MCF 10A (cell line): ENCODE measurements around the gene PTH1R. TPM values are rescaled to one million over a fixed set of nuclear protein-coding genes. Genes with fewer than 3 reads are reported as not detected.

Experiments used
- BruUV-seq: library from RNA; stranded (reverse); fragments of 400-500 nt; replicated peaks from 2 replicates; lab custom pipeline; 2021; lab: Mats Ljungman, UMichigan
- CTCF ChIA-PET: fragments of 300-600 bp; sonication (Branson Sonifier 250); formaldehyde crosslinking; extraction: SDS; loops from one replicate; lab custom pipeline; 2021; ENCODE audit warnings: antibody characterized with exemption, inconsistent platforms; lab: Yijun Ruan, JAX
- POLR2A ChIA-PET: fragments of 300-600, 350-650 bp; sonication (Branson Sonifier 250); formaldehyde crosslinking; extraction: SDS; loops from one replicate; lab custom pipeline; 2020; ENCODE audit warnings: antibody characterized with exemption, inconsistent platforms; lab: Yijun Ruan, JAX
- DNase-seq: peaks from one replicate; pipeline ENCODE4 v3.0.0-alpha.2; 2018; ENCODE audit not compliant: unreplicated experiment
- H3K27ac Mint-ChIP-seq: one replicate; pipeline ENCODE4 v1.8.0; 2022; ENCODE audit warnings: mild to moderate bottlenecking, low read depth, mixed read lengths; ENCODE audit not compliant: unreplicated experiment
- H3K27me3 Mint-ChIP-seq: one replicate; pipeline ENCODE4 v1.8.0; 2022; ENCODE audit warnings: mixed read lengths; ENCODE audit not compliant: insufficient read depth, unreplicated experiment
- H3K36me3 Mint-ChIP-seq: one replicate; pipeline ENCODE4 v1.8.0; 2022; ENCODE audit warnings: mild to moderate bottlenecking, moderate library complexity, mixed read lengths; ENCODE audit not compliant: insufficient read depth, unreplicated experiment
- H3K4me1 Mint-ChIP-seq: one replicate; pipeline ENCODE4 v1.8.0; 2022; ENCODE audit warnings: mixed read lengths; ENCODE audit not compliant: insufficient read depth, unreplicated experiment
- H3K4me3 Mint-ChIP-seq: one replicate; pipeline ENCODE4 v1.8.0; 2022; ENCODE audit warnings: mild to moderate bottlenecking, moderate library complexity, mixed read lengths; ENCODE audit not compliant: unreplicated experiment
- H3K9me3 Mint-ChIP-seq: one replicate; pipeline ENCODE4 v1.8.0; 2022; ENCODE audit warnings: mixed read lengths; ENCODE audit not compliant: unreplicated experiment
- CTCF ChIP-seq: fragments of 200-600 bp; IDR thresholded peaks from one replicate; pipeline ENCODE4 v1.8.0; 2022; ENCODE audit warnings: antibody characterized with exemption, mild to moderate bottlenecking; ENCODE audit not compliant: unreplicated experiment
- intact Hi-C: fragments of 100-400 bp; cut with micrococcal nuclease; formaldehyde crosslinking; loops from 2 replicates; pipeline ENCODE4 v1.14.1; 2022
- total RNA-seq: library from RNA; stranded (reverse); gene quantifications from 2 replicates; pipeline ENCODE4 v1.2.3, GENCODE V29; 2022

The PTH1R gene
- total RNA-seq, 1 experiment from 2014 or later, result not detected

GRCh38 chr3:46867550-46867898 lies 10.0 kb upstream of the PTH1R start:
- DNase-seq, result no peak
- CTCF ChIA-PET, result interaction anchor here (0.6 to 2.2 kb wide), 16 partner anchors 8 to 590 kb away, joined by 3 to 12 read pairs (median 6); no protein-coding TSS in a partner anchor
- H3K27ac Mint-ChIP-seq, result no peak overlapping the region
- no peak overlapping the region for H3K4me3 Mint-ChIP-seq
- no peaks in the 10 kb centered on the region for H3K36me3 Mint-ChIP-seq
- intact Hi-C loops, result no loop called here
- no peak for TF ChIP-seq CTCF
- BruUV-seq, result no TSS peak
- H3K27me3 Mint-ChIP-seq, result peaks cover 25% of the 10 kb centered on the region
- POLR2A ChIA-PET, result no interaction called here
- H3K4me1 Mint-ChIP-seq, result peaks cover 11% of the 10 kb centered on the region
- no peaks in the 10 kb centered on the region for H3K9me3 Mint-ChIP-seq

- no peak for DNase-seq
- no TSS peak for BruUV-seq
- no peaks in the 10 kb centered on the region for H3K9me3 Mint-ChIP-seq
- H3K4me1 Mint-ChIP-seq, result peaks cover 11% of the 10 kb centered on the region
- intact Hi-C loops, result no loop called here
- H3K27me3 Mint-ChIP-seq, result peaks cover 25% of the 10 kb centered on the region
- POLR2A ChIA-PET, result no interaction called here
- CTCF ChIA-PET, result no interaction called here
- no peaks in the 10 kb centered on the region for H3K36me3 Mint-ChIP-seq
- no peak overlapping the region for H3K4me3 Mint-ChIP-seq
- H3K27ac Mint-ChIP-seq, result no peak overlapping the region
- TF ChIP-seq CTCF, result no peak
These were observed 9.2 kb upstream of the PTH1R start for GRCh38 chr3:46868287-46868686.

GRCh38 chr3:46868948-46869347 lies 8.6 kb upstream of the PTH1R start:
- no peaks in the 10 kb centered on the region for H3K36me3 Mint-ChIP-seq
- H3K9me3 Mint-ChIP-seq, result no peaks in the 10 kb centered on the region
- intact Hi-C loops, result no loop called here
- no peak for TF ChIP-seq CTCF
- H3K27ac Mint-ChIP-seq, result no peak overlapping the region
- no TSS peak for BruUV-seq
- ChIA-PET POLR2A (no interaction called here), CTCF (no interaction called here)
- peaks cover 25% of the 10 kb centered on the region for H3K27me3 Mint-ChIP-seq
- DNase-seq, result no peak
- H3K4me3 Mint-ChIP-seq, result no peak overlapping the region
- H3K4me1 Mint-ChIP-seq, result peaks cover 11% of the 10 kb centered on the region

GRCh38 chr3:46869440-46869839 lies 8.1 kb upstream of the PTH1R start:
- ChIA-PET CTCF (no interaction called here), POLR2A (no interaction called here)
- Mint-ChIP-seq H3K27ac (no peak overlapping the region), H3K9me3 (no peaks in the 10 kb centered on the region), H3K4me3 (no peak overlapping the region), H3K36me3 (no peaks in the 10 kb centered on the region), H3K27me3 (peaks cover 25% of the 10 kb centered on the region), H3K4me1 (peaks cover 9% of the 10 kb centered on the region)
- TF ChIP-seq CTCF, result no peak
- no peak for DNase-seq
- intact Hi-C loops, result no loop called here
- BruUV-seq, result no TSS peak
